ENCODE results near the gene MAGEB10. TPM values are rescaled to one million over a fixed set of nuclear protein-coding genes. Genes with fewer than 3 reads are reported as not detected.

The MAGEB10 gene, protein sequence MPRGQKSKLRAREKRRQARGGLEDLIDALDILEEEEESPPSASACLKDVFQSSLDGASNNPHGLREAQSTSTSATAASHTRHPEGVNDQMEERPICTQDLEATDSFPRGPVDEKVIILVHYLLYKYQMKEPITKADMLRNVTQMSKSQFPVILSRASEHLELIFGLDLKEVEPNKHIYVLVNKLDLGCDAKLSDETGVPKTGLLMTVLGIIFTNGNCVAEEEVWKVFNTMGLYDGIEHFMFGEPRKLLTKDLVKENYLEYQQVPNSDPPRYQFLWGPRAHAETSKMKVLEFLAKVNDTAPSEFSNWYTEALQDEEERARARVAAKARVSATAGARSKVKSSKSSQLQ
- total RNA-seq (2021; ENCODE audit: unreplicated experiment): not detected
- polyA plus RNA-seq (2012): not detected in 2 replicates
- not detected for Bru-seq, nascent RNA
- BruChase-seq, experiment 1, labeled RNA remaining after a 6-hour chase: not detected
- BruChase-seq, experiment 2, labeled RNA remaining after a 2-hour chase: not detected
- long read RNA-seq: 0 reads

DNA sequence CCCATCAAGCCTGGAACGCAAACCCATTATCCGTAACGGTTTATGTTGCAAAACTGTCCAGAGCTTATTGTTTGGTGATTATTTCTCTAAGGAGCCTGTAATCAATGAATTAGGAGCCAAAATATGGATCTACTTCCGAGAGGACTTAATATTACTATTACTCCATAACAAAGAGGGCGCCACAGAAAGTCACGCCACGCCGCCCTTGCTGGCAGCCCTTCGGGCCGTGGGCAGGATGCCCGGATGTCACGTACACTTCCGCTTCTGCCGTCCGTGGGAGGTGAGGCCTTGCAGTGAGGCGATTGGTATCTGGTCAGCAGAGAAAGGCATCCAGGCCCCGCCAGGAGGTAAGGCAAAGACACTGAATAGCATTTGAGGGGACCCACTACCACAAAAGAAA, at the start of gene MAGEB10:
MAGEB10 (plus strand) TSS at position 301 of the 400 bp plus-strand sequence. CDS start 13,317 bp downstream, outside the sequence.
- no peaks in the 10 kb centered on the region for H3K9me3 ChIP-seq (ENCODE audit: control insufficient read depth in 1 of 2, insufficient read depth in 1 of 2, low read depth in 1 of 2, low read length in 2 of 2)
- H3K4me3 ChIP-seq (replicated peaks in 1 of 2; ENCODE audit: low read depth in 1 of 2, low read length in 2 of 2): no peak within 1 kb of the TSS
- ChIA-PET POLR2A (no interaction called here), CTCF (no interaction called here), RAD21 (ENCODE audit: low non-redundant PET in 1 of 2, low total read pairs in 2 of 2, uncharacterized antibody in 2 of 2, unreplicated experiment in 2 of 2) (no interaction called here)
- TF ChIP-seq POLR2A (IDR thresholded peaks at IDR 0.05; ENCODE audit: borderline replicate concordance, extremely low read depth, insufficient read depth, insufficient read length) (no peak), RAD21 (IDR thresholded peaks at IDR 0.05; ENCODE audit: low read depth) (no peak), FOSL1 (IDR thresholded peaks at IDR 0.05; ENCODE audit: low read depth) (no peak), ELF1 (IDR thresholded peaks at IDR 0.05; ENCODE audit: borderline replicate concordance, low read depth) (no peak), ZFX (IDR thresholded peaks at IDR 0.05) (no peak), CEBPB (IDR thresholded peaks at IDR 0.05; ENCODE audit: low read depth) (no peak), EZH2phosphoT487 (IDR thresholded peaks at IDR 0.05; ENCODE audit: borderline replicate concordance) (no peak), SRF (IDR thresholded peaks at IDR 0.05; ENCODE audit: low read depth) (no peak), ZNF274 (IDR thresholded peaks at IDR 0.05; ENCODE audit: low read depth, low read length) (no peak), SP1 (IDR thresholded peaks at IDR 0.05; ENCODE audit: low read depth) (no peak), EZH2 (IDR thresholded peaks at IDR 0.05) (no peak), TCF7L2 (IDR thresholded peaks at IDR 0.05; ENCODE audit: borderline replicate concordance, extremely low read depth, insufficient read depth, insufficient read length) (no peak), YY1 (IDR thresholded peaks at IDR 0.05; ENCODE audit: extremely low read depth, insufficient replicate concordance, low read depth, low read length) (no peak)
- TF ChIP-seq, protein P1, sequence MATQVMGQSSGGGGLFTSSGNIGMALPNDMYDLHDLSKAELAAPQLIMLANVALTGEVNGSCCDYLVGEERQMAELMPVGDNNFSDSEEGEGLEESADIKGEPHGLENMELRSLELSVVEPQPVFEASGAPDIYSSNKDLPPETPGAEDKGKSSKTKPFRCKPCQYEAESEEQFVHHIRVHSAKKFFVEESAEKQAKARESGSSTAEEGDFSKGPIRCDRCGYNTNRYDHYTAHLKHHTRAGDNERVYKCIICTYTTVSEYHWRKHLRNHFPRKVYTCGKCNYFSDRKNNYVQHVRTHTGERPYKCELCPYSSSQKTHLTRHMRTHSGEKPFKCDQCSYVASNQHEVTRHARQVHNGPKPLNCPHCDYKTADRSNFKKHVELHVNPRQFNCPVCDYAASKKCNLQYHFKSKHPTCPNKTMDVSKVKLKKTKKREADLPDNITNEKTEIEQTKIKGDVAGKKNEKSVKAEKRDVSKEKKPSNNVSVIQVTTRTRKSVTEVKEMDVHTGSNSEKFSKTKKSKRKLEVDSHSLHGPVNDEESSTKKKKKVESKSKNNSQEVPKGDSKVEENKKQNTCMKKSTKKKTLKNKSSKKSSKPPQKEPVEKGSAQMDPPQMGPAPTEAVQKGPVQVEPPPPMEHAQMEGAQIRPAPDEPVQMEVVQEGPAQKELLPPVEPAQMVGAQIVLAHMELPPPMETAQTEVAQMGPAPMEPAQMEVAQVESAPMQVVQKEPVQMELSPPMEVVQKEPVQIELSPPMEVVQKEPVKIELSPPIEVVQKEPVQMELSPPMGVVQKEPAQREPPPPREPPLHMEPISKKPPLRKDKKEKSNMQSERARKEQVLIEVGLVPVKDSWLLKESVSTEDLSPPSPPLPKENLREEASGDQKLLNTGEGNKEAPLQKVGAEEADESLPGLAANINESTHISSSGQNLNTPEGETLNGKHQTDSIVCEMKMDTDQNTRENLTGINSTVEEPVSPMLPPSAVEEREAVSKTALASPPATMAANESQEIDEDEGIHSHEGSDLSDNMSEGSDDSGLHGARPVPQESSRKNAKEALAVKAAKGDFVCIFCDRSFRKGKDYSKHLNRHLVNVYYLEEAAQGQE (IDR thresholded peaks at IDR 0.05; ENCODE audit: low read depth): no peak
- TF ChIP-seq, protein P2, sequence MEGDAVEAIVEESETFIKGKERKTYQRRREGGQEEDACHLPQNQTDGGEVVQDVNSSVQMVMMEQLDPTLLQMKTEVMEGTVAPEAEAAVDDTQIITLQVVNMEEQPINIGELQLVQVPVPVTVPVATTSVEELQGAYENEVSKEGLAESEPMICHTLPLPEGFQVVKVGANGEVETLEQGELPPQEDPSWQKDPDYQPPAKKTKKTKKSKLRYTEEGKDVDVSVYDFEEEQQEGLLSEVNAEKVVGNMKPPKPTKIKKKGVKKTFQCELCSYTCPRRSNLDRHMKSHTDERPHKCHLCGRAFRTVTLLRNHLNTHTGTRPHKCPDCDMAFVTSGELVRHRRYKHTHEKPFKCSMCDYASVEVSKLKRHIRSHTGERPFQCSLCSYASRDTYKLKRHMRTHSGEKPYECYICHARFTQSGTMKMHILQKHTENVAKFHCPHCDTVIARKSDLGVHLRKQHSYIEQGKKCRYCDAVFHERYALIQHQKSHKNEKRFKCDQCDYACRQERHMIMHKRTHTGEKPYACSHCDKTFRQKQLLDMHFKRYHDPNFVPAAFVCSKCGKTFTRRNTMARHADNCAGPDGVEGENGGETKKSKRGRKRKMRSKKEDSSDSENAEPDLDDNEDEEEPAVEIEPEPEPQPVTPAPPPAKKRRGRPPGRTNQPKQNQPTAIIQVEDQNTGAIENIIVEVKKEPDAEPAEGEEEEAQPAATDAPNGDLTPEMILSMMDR (IDR thresholded peaks at IDR 0.05 in 2 of 3, conservative IDR thresholded peaks at IDR 0.05 in 1 of 3; ENCODE audit: borderline replicate concordance in 1 of 3, insufficient read depth in 1 of 3, low read depth in 2 of 3, low read length in 2 of 3): no peak
- TF ChIP-seq, protein P3, sequence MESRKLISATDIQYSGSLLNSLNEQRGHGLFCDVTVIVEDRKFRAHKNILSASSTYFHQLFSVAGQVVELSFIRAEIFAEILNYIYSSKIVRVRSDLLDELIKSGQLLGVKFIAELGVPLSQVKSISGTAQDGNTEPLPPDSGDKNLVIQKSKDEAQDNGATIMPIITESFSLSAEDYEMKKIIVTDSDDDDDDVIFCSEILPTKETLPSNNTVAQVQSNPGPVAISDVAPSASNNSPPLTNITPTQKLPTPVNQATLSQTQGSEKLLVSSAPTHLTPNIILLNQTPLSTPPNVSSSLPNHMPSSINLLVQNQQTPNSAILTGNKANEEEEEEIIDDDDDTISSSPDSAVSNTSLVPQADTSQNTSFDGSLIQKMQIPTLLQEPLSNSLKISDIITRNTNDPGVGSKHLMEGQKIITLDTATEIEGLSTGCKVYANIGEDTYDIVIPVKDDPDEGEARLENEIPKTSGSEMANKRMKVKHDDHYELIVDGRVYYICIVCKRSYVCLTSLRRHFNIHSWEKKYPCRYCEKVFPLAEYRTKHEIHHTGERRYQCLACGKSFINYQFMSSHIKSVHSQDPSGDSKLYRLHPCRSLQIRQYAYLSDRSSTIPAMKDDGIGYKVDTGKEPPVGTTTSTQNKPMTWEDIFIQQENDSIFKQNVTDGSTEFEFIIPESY (IDR thresholded peaks at IDR 0.05; ENCODE audit: extremely low read depth, insufficient replicate concordance, low read length): no peak
- TF ChIP-seq, protein P4, sequence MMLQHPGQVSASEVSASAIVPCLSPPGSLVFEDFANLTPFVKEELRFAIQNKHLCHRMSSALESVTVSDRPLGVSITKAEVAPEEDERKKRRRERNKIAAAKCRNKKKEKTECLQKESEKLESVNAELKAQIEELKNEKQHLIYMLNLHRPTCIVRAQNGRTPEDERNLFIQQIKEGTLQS (IDR thresholded peaks at IDR 0.05): no peak
- H2AFZ ChIP-seq (ENCODE audit: low read depth, low read length, poor library complexity, severe bottlenecking): no peak within 1 kb of the TSS
- ATAC-seq (no peak), DNase-seq (ENCODE audit: low read depth, low spot score) (no peak)
- no peaks in the 10 kb centered on the region for H3K79me2 ChIP-seq (ENCODE audit: insufficient read depth, low read length)
- intact Hi-C loops (cut with micrococcal nuclease): no loop called here
- no peaks in the 10 kb centered on the region for H3K9me2 ChIP-seq (ENCODE audit: insufficient read depth)
- no peak within 1 kb of the TSS for H3K9ac ChIP-seq (ENCODE audit: low read length)
- no peaks in the 10 kb centered on the region for H3K27me3 ChIP-seq (ENCODE audit: insufficient read depth, low read length)
- no TSS peak for BruUV-seq (replicated peaks)
- no peaks in the 10 kb centered on the region for H3K4me1 ChIP-seq (ENCODE audit: control insufficient read depth in 1 of 2, insufficient read depth in 2 of 2, low read length in 2 of 2)
- H4K20me1 ChIP-seq (ENCODE audit: insufficient read depth): no peaks in the 10 kb centered on the region
- no peaks in the 10 kb centered on the region for H3K36me3 ChIP-seq (ENCODE audit: control insufficient read depth in 1 of 2, insufficient read depth in 2 of 2, low read length in 2 of 2)
- no peak within 1 kb of the TSS for H3K27ac ChIP-seq (ENCODE audit: low read depth, low read length)
- no peak within 1 kb of the TSS for H3K4me2 ChIP-seq (ENCODE audit: low read length)
